Activated CD4-positive, alpha-beta T cell treated with anti-CD3 and anti-CD28 coated beads for 4 hours (primary cell): Measurements from ENCODE around the gene CDON.

ENCODE experiments used
- DNase-seq, 2 donors: peaks; one replicate each; pipeline ENCODE4 v3.0.0-alpha.2; 2020

CDON gene

GRCh38 chr11:126083829-126084607, 21.4 kb upstream of the CDON start:
- DNase-seq, result peak in 1 of 2 donors; percentile 3

GRCh38 chr11:126082251-126083109, 19.8 kb upstream of the CDON start:
- no peak for DNase-seq

GRCh38 chr11:126081915-126082250, 19.2 kb upstream of the CDON start:
- no peak for DNase-seq

- no peak for DNase-seq
Observed at GRCh38 chr11:126080161-126080941, 17.7 kb upstream of the CDON start.

- DNase-seq, result no peak
Observed at GRCh38 chr11:126079621-126080124, 17.0 kb upstream of the CDON start.

- no peak for DNase-seq
Observed at GRCh38 chr11:126076641-126077040, 14.0 kb upstream of the CDON start.

GRCh38 chr11:126072801-126073594, 10.3 kb upstream of the CDON start:
- DNase-seq, result no peak

- no peak for DNase-seq
Observed at GRCh38 chr11:126072141-126072741, 9.6 kb upstream of the CDON start.

GRCh38 chr11:126063507-126063852, 814 bp upstream of the CDON start:
- DNase-seq, result no peak

GRCh38 chr11:126061707-126062678, 673 bp downstream of the CDON start:
- DNase-seq, result peak in 1 of 2 donors; percentile 17

- no peak for DNase-seq
Observed at GRCh38 chr11:126060757-126061171, 1.9 kb downstream of the CDON start.

- no peak for DNase-seq
Observed at GRCh38 chr11:126059238-126059781, 3.4 kb downstream of the CDON start.

- DNase-seq, result no peak
Observed at GRCh38 chr11:126058105-126058874, 4.4 kb downstream of the CDON start.

- no peak for DNase-seq
Observed at GRCh38 chr11:126054882-126055281, 7.8 kb downstream of the CDON start.

GRCh38 chr11:126054408-126054807, 8.3 kb downstream of the CDON start:
- no peak for DNase-seq

- no peak for DNase-seq
Observed at GRCh38 chr11:126053415-126054286, 9.0 kb downstream of the CDON start.

- no peak for DNase-seq
Observed at GRCh38 chr11:126051117-126051516, 11.5 kb downstream of the CDON start.

- DNase-seq, result no peak
Observed at GRCh38 chr11:126049159-126049558, 13.5 kb downstream of the CDON start.

GRCh38 chr11:126048197-126048596, 14.5 kb downstream of the CDON start:
- DNase-seq, result no peak
